Endothelial cell of umbilical vein (primary cell): ENCODE results near the gene SLC46A1. TPM values are rescaled to one million over a fixed set of nuclear protein-coding genes. Genes with fewer than 3 reads are reported as not detected.

Experiments
- BruUV-seq: library from RNA; stranded (reverse); fragments of 400-500 nt; replicated peaks from 2 replicates; lab custom pipeline; 2021; lab: Mats Ljungman, UMichigan
- CTCF ChIA-PET: fragments of 300-600, 350-600 bp; sonication (Branson Sonifier 250); formaldehyde crosslinking; loops from one replicate; lab custom pipeline; 2021; ENCODE audit warnings: antibody characterized with exemption, inconsistent platforms; lab: Charles Lee
- POLR2A ChIA-PET: fragments of 300-600, 350-600 bp; sonication (Branson Sonifier 250); formaldehyde crosslinking; loops from one replicate; lab custom pipeline; 2021; ENCODE audit warnings: antibody characterized with exemption, inconsistent platforms; lab: Charles Lee
- DNase-seq: peaks from one replicate; pipeline ENCODE4 v3.0.0-alpha.2; 2011; ENCODE audit warnings: low read depth, low spot score
- FAIRE-seq: peaks from 2 replicates; lab custom pipeline; 2011; peaks lifted over from hg19 to GRCh38; lab: Jason Lieb, UNC
- H2AFZ ChIP-seq: 2 replicates; pipeline ENCODE4 v1.6.0; 2012; ENCODE audit warnings: low read depth, low read length, control low read depth, inconsistent platforms
- H3K27ac ChIP-seq: 2 replicates; pipeline ENCODE4 v1.5.1; 2011; ENCODE audit warnings: low read depth, mild to moderate bottlenecking, control low read depth, low read length, moderate library complexity; ENCODE audit not compliant: insufficient read depth
- H3K27me3 ChIP-seq, 2 experiments: 2 replicates each; pipeline versions ENCODE4 v1.6.0 to v1.6.1; 2011; ENCODE audit warnings: low read length in 2 of 2, mixed read lengths in 1 of 2; ENCODE audit not compliant: control insufficient read depth in 2 of 2, insufficient read depth in 2 of 2
- H3K36me3 ChIP-seq, 2 experiments: 2 replicates in 1 of 2; 3 replicates in 1 of 2; pipeline ENCODE4 v1.5.1; 2011; ENCODE audit warnings: low read length in 2 of 2, mild to moderate bottlenecking in 1 of 2, moderate library complexity in 1 of 2; ENCODE audit not compliant: control insufficient read depth in 2 of 2, insufficient read depth in 2 of 2; ENCODE audit errors: extremely low read depth in 1 of 2
- H3K4me1 ChIP-seq: 3 replicates; pipeline ENCODE4 v1.5.1; 2011; ENCODE audit warnings: mild to moderate bottlenecking, low read length; ENCODE audit not compliant: control insufficient read depth, insufficient read depth; ENCODE audit errors: extremely low read depth
- H3K4me2 ChIP-seq: 2 replicates; pipeline ENCODE4 v1.6.1; 2011; ENCODE audit warnings: low read length, control low read depth, mixed read lengths; ENCODE audit not compliant: insufficient read depth
- H3K4me3 ChIP-seq, 3 experiments: fragments of 200-600 bp in 1 of 3; sonication (generic), shearing (Covaris generic) in 1 of 3; replicated peaks in 1 of 3; 2 replicates each; pipeline ENCODE4 v1.5.1; 2011 to 2016; ENCODE audit warnings: control low read depth in 3 of 3, low read length in 3 of 3, mild to moderate bottlenecking in 2 of 3, inconsistent platforms in 1 of 3, low read depth in 1 of 3, moderate library complexity in 1 of 3; ENCODE audit not compliant: insufficient read depth in 1 of 3
- H3K79me2 ChIP-seq: 2 replicates; pipeline ENCODE4 v1.6.0; 2012; ENCODE audit warnings: low read length, inconsistent platforms; ENCODE audit not compliant: control insufficient read depth, insufficient read depth
- H3K9ac ChIP-seq: replicated peaks from 2 replicates; pipeline ENCODE3; 2011; ENCODE audit warnings: low read length, control low read depth; ENCODE audit not compliant: insufficient read depth; ENCODE audit errors: extremely low read depth
- H3K9me1 ChIP-seq: replicated peaks from 3 replicates; pipeline ENCODE4 v1.6.0; 2011; ENCODE audit warnings: mild to moderate bottlenecking, low read length; ENCODE audit not compliant: control insufficient read depth, insufficient read depth; ENCODE audit errors: extremely low read depth
- H3K9me3 ChIP-seq: replicated peaks from 2 replicates; pipeline ENCODE4 v1.5.1; 2012; ENCODE audit warnings: low read length, inconsistent platforms; ENCODE audit not compliant: control insufficient read depth, insufficient read depth
- H4K20me1 ChIP-seq: replicated peaks from 2 replicates; pipeline ENCODE3; 2011; ENCODE audit warnings: mild to moderate bottlenecking, low read length; ENCODE audit not compliant: control insufficient read depth, insufficient read depth; ENCODE audit errors: extremely low read depth
- EZH2 ChIP-seq: IDR thresholded peaks from 2 replicates; pipeline ENCODE4 v1.6.1; 2012; ENCODE audit warnings: borderline replicate concordance, low read depth, mild to moderate bottlenecking, moderate library complexity, low read length, inconsistent platforms; ENCODE audit not compliant: severe bottlenecking
- FOS ChIP-seq: IDR thresholded peaks from 2 replicates; pipeline ENCODE4 v1.6.1; 2011; ENCODE audit warnings: mild to moderate bottlenecking, low read length, moderate library complexity, borderline replicate concordance; ENCODE audit not compliant: insufficient read depth
- GATA2 ChIP-seq: IDR thresholded peaks from 2 replicates; pipeline ENCODE4 v1.7.0; 2011; ENCODE audit warnings: low read depth, mild to moderate bottlenecking, moderate library complexity, mixed read lengths, low read length; ENCODE audit not compliant: insufficient read length, insufficient read depth
- JUN ChIP-seq: IDR thresholded peaks from 2 replicates; pipeline ENCODE4 v1.6.1; 2011; ENCODE audit warnings: borderline replicate concordance, low read depth; ENCODE audit not compliant: insufficient read length, insufficient read depth
- MYC ChIP-seq: IDR thresholded peaks from one replicate; pipeline ENCODE4 v1.6.1; 2011; ENCODE audit warnings: mild to moderate bottlenecking, low read depth, low read length
- POLR2A ChIP-seq: IDR thresholded peaks from 2 replicates; pipeline ENCODE4 v1.6.1; 2012; ENCODE audit warnings: low read depth, mild to moderate bottlenecking, control low read depth, low read length
- POLR2AphosphoS5 ChIP-seq: IDR thresholded peaks from 2 replicates; pipeline ENCODE4 v1.6.1; 2012; ENCODE audit warnings: low read depth, mild to moderate bottlenecking, control low read depth, low read length, moderate library complexity; ENCODE audit not compliant: insufficient read depth
- dilution Hi-C: fragments of 300-500 bp; cut with MboI; formaldehyde crosslinking; loops from one replicate; pipeline ENCODE4 v1.15.0; 2019; ENCODE audit warnings: low sequenced_read_pairs; ENCODE audit not compliant: extremely low pct_ligation_motif_present
- intact Hi-C: fragments of 100-400 bp; cut with micrococcal nuclease; formaldehyde crosslinking; loops from one replicate; pipeline ENCODE4 v1.10.0; 2022
- polyA plus RNA-seq, 4 experiments: library from polyadenylated mRNA; depleted of rRNA in 3 of 4; stranded (reverse) in 3 of 4; unstranded in 1 of 4; fragments of >200 nt; gene quantifications; 2 replicates each; pipeline versions ENCODE4 v1.2.1 to v1.2.3, GENCODE V29; 2011 to 2012; ENCODE audit warnings: missing spikeins in 1 of 4
- total RNA-seq: library from RNA; stranded (reverse); gene quantifications from 2 replicates; pipeline ENCODE4 v1.2.3, GENCODE V29; 2021
- TF ChIP-seq, protein P1 (sequence below): IDR thresholded peaks from 2 replicates; pipeline ENCODE4 v1.6.1; 2011; ENCODE audit not compliant: insufficient read depth, insufficient read length
- TF ChIP-seq, protein P2 (sequence below), 2 donors: IDR thresholded peaks; 1 replicate in 1 of 2; 2 replicates in 1 of 2; pipeline ENCODE4 v1.5.1; 2011; ENCODE audit warnings: low read length in 2 of 2, mild to moderate bottlenecking in 2 of 2, moderate library complexity in 2 of 2, control low read depth in 1 of 2, inconsistent platforms in 1 of 2, low read depth in 1 of 2; ENCODE audit not compliant: insufficient read depth in 1 of 2; ENCODE audit errors: extremely low read depth in 1 of 2

The SLC46A1 gene
- total and polyA plus RNA-seq, 2 donors (not counting 3 experiments of a cell fraction or from before 2014, with no cell fraction given): 2.6 to 4.1 TPM

DNA sequence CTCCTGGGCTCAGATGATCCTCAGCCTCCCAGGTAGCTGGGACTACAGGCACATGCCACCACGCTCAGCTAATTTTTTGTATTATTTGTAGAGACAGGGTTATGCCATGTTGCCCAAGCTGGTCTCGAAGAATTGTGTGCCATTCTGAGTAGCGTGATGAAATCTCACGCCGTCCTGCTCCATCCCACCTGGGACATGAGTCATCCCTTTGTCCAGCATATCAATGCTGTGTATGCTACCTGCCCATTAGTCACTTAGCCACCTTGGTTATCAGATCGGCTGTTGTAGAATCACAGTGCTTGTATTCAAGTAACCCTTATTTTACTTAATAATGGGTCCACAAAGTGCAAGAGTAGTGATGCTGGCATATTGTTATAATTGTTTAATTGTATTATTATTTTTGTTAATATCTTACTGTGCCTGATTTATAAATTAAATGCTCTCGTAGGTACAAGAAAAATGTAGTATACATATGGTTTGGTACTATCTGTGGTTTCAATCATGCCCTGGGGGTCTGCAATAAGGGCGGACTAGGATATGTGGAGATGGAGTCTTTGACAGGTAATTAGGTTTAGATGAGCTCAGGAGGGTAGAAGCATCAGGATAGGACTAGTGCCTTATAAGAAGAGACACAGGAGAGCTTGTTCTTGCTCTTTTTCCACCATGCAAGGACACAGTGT lies 40.8 kb upstream of the SLC46A1 start:
- H3K4me3 ChIP-seq: no peak overlapping the region
- FAIRE-seq: no peak
- CTCF ChIA-PET: interaction anchor here (1.9 kb wide), 1 partner anchor 30 kb away, joined by 5 read pairs; no protein-coding TSS in a partner anchor
- no peak overlapping the region for H3K27ac ChIP-seq
- no peak for DNase-seq
- no peaks in the 10 kb centered on the region for H3K9me3 ChIP-seq
- H2AFZ ChIP-seq: no peak overlapping the region
- no peaks in the 10 kb centered on the region for H3K4me1 ChIP-seq
- H3K79me2 ChIP-seq: no peaks in the 10 kb centered on the region
- no peaks in the 10 kb centered on the region for H3K36me3 ChIP-seq
- H3K9me1 ChIP-seq: no peaks in the 10 kb centered on the region
- POLR2A ChIA-PET: no interaction called here
- H4K20me1 ChIP-seq: no peaks in the 10 kb centered on the region
- peaks cover 6 to 8% of the 10 kb centered on the region in 2 experiments for H3K27me3 ChIP-seq
- H3K9ac ChIP-seq: no peak overlapping the region
- intact Hi-C loops (no loop called here), dilution Hi-C loops (no loop called here)
- no peak overlapping the region for H3K4me2 ChIP-seq
- TF ChIP-seq, protein P1, sequence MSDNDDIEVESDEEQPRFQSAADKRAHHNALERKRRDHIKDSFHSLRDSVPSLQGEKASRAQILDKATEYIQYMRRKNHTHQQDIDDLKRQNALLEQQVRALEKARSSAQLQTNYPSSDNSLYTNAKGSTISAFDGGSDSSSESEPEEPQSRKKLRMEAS: no peak
- TF ChIP-seq GATA2 (no peak), JUN (peak; percentile 7)
- no TSS peak for BruUV-seq

DNA sequence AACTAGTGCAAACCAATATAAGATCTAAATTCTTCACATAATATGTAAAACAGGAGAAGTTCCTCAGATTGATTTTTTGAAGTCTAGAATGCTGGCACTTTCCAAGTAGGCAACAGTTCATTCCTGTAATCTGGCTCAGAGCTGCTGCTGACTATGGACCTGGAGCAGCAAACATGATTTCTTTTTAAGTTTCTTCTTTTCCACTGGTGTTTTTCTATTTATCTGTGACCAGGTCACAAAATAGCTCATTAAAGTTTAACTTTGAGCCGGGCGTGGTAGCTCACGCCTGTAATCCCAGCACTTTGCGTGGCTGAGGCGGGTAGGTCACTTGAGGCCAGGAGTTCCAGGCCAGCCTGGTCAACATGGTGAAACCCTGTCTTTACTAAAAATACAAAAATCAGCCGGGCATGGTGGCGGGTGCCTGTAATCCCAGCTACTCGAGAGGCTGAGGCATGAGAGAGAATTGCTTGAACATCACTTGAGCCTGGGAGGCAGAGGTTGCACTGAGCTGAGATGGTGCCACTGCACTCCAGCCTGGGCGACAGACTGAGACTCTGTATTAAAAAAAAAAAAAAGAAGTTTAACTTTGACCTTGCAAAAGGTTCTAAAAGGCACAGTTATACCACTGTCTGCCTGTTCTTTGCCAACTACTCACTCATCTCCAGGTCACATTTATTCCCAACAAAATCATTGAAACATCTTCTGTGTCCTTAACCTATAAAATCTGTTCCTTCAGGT lies 38.1 kb upstream of the SLC46A1 start:
- H3K9me1 ChIP-seq: no peaks in the 10 kb centered on the region
- ChIA-PET POLR2A (no interaction called here), CTCF (interaction anchor here (0.6 to 2.1 kb wide), 2 partner anchors 28 to 598 kb away, joined by 3 to 6 read pairs; no protein-coding TSS in a partner anchor)
- no peaks in the 10 kb centered on the region for H4K20me1 ChIP-seq
- H3K79me2 ChIP-seq: no peaks in the 10 kb centered on the region
- H3K9me3 ChIP-seq: no peaks in the 10 kb centered on the region
- H3K27me3 ChIP-seq: peaks cover 2 to 5% of the 10 kb centered on the region in 2 experiments
- no peak overlapping the region for H3K27ac ChIP-seq
- no peaks in the 10 kb centered on the region for H3K4me1 ChIP-seq
- no peak overlapping the region for H2AFZ ChIP-seq
- no peak overlapping the region for H3K4me3 ChIP-seq
- no peaks in the 10 kb centered on the region for H3K36me3 ChIP-seq
- FAIRE-seq (no peak), DNase-seq (no peak)
- no peak overlapping the region for H3K9ac ChIP-seq
- no peak overlapping the region for H3K4me2 ChIP-seq
- intact Hi-C loops: no loop called here
- dilution Hi-C loops: no loop called here
- TF ChIP-seq POLR2A (no peak), EZH2 (no peak), GATA2 (no peak), POLR2AphosphoS5 (no peak), FOS (no peak), MYC (no peak), JUN (no peak)
- TF ChIP-seq, protein P1: no peak
- TF ChIP-seq, protein P2, sequence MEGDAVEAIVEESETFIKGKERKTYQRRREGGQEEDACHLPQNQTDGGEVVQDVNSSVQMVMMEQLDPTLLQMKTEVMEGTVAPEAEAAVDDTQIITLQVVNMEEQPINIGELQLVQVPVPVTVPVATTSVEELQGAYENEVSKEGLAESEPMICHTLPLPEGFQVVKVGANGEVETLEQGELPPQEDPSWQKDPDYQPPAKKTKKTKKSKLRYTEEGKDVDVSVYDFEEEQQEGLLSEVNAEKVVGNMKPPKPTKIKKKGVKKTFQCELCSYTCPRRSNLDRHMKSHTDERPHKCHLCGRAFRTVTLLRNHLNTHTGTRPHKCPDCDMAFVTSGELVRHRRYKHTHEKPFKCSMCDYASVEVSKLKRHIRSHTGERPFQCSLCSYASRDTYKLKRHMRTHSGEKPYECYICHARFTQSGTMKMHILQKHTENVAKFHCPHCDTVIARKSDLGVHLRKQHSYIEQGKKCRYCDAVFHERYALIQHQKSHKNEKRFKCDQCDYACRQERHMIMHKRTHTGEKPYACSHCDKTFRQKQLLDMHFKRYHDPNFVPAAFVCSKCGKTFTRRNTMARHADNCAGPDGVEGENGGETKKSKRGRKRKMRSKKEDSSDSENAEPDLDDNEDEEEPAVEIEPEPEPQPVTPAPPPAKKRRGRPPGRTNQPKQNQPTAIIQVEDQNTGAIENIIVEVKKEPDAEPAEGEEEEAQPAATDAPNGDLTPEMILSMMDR (IDR thresholded peaks at IDR 0.05; ENCODE audit: extremely low read depth in 1 of 2, insufficient read depth in 1 of 2, low read depth in 1 of 2, low read length in 2 of 2): no peak
- no TSS peak for BruUV-seq
